ENCODE measurements around the gene ZNF385B. TPM values are rescaled to one million over a fixed set of nuclear protein-coding genes. Genes with fewer than 3 reads are reported as not detected.

The ZNF385B gene
- polyA plus RNA-seq, 1 experiment: not detected

GRCh38 chr2:179581605-179582004, 279.8 kb downstream of the ZNF385B start:
- CTCF ChIA-PET: no interaction called here
- DNase-seq (ENCODE audit: low read depth, low spot score): no peak

GRCh38 chr2:179580378-179581146, 280.9 kb downstream of the ZNF385B start:
- Histone ChIP-seq H3K27me3 (ENCODE audit: control insufficient read depth, insufficient read depth, low read length) (no peaks in the 10 kb centered on the region), H3K27ac (ENCODE audit: low read depth, low read length) (no peak overlapping the region), H3K9me3 (ENCODE audit: control insufficient read depth, insufficient read depth, low read length) (no peaks in the 10 kb centered on the region), H3K4me3 (ENCODE audit: low read depth, low read length) (no peak overlapping the region)
- ChIA-PET POLR2A (no interaction called here), CTCF (no interaction called here)
- no peak for DNase-seq (ENCODE audit: low read depth, low spot score)
- TF ChIP-seq CTCF (IDR thresholded peaks at IDR 0.05; ENCODE audit: low read depth, low read length): no peak

More at GRCh38 chr2:179581605-179582004, 279.8 kb downstream of the ZNF385B start:
- POLR2A ChIA-PET: no interaction called here
- no peak for TF ChIP-seq CTCF (IDR thresholded peaks at IDR 0.05; ENCODE audit: low read depth, low read length)
- Histone ChIP-seq H3K4me3 (ENCODE audit: low read depth, low read length) (no peak overlapping the region), H3K27ac (ENCODE audit: low read depth, low read length) (no peak overlapping the region), H3K27me3 (ENCODE audit: control insufficient read depth, insufficient read depth, low read length) (no peaks in the 10 kb centered on the region), H3K9me3 (ENCODE audit: control insufficient read depth, insufficient read depth, low read length) (no peaks in the 10 kb centered on the region)

GRCh38 chr2:179579800-179580199, 281.6 kb downstream of the ZNF385B start:
- Histone ChIP-seq H3K27me3 (ENCODE audit: control insufficient read depth, insufficient read depth, low read length) (no peaks in the 10 kb centered on the region), H3K9me3 (ENCODE audit: control insufficient read depth, insufficient read depth, low read length) (no peaks in the 10 kb centered on the region), H3K4me3 (ENCODE audit: low read depth, low read length) (no peak overlapping the region), H3K27ac (ENCODE audit: low read depth, low read length) (no peak overlapping the region)
- ChIA-PET CTCF (no interaction called here), POLR2A (no interaction called here)
- TF ChIP-seq CTCF (IDR thresholded peaks at IDR 0.05; ENCODE audit: low read depth, low read length): no peak
- no peak for DNase-seq (ENCODE audit: low read depth, low spot score)

GRCh38 chr2:179578171-179578916, 283.1 kb downstream of the ZNF385B start:
- Histone ChIP-seq H3K27me3 (ENCODE audit: control insufficient read depth, insufficient read depth, low read length) (no peaks in the 10 kb centered on the region), H3K4me3 (ENCODE audit: low read depth, low read length) (no peak overlapping the region), H3K9me3 (ENCODE audit: control insufficient read depth, insufficient read depth, low read length) (no peaks in the 10 kb centered on the region), H3K27ac (ENCODE audit: low read depth, low read length) (no peak overlapping the region)
- ChIA-PET CTCF (no interaction called here), POLR2A (no interaction called here)
- TF ChIP-seq CTCF (IDR thresholded peaks at IDR 0.05; ENCODE audit: low read depth, low read length): no peak
- no peak for DNase-seq (ENCODE audit: low read depth, low spot score)

- H3K27me3 ChIP-seq (ENCODE audit: control insufficient read depth, insufficient read depth, low read length): no peaks in the 10 kb centered on the region
- H3K27ac ChIP-seq (ENCODE audit: low read depth, low read length): no peak overlapping the region
- no peak for DNase-seq (ENCODE audit: low read depth, low spot score)
- CTCF ChIA-PET: no interaction called here
- no peaks in the 10 kb centered on the region for H3K9me3 ChIP-seq (ENCODE audit: control insufficient read depth, insufficient read depth, low read length)
- POLR2A ChIA-PET: no interaction called here
- H3K4me3 ChIP-seq (ENCODE audit: low read depth, low read length): no peak overlapping the region
- TF ChIP-seq CTCF (IDR thresholded peaks at IDR 0.05; ENCODE audit: low read depth, low read length): no peak
Measured at GRCh38 chr2:179574061-179574519, 287.3 kb downstream of the ZNF385B start.
